GM12864 (cell line): ENCODE measurements around the gene PRMT7.

Source experiments
- DNase-seq: peaks from one replicate; pipeline ENCODE4 v3.0.0-alpha.2; 2011; ENCODE audit warnings: low read depth
- H3K4me3 ChIP-seq: 2 replicates; pipeline ENCODE4 v1.5.1; 2011; ENCODE audit warnings: mild to moderate bottlenecking, low read depth, low read length, control low read depth
- TF ChIP-seq, protein P1 (sequence below): IDR thresholded peaks from 2 replicates; pipeline ENCODE4 v1.5.1; 2011; ENCODE audit warnings: low read depth, mild to moderate bottlenecking, moderate library complexity, low read length, control low read depth, inconsistent platforms; ENCODE audit errors: missing control alignments

PRMT7 gene

DNA sequence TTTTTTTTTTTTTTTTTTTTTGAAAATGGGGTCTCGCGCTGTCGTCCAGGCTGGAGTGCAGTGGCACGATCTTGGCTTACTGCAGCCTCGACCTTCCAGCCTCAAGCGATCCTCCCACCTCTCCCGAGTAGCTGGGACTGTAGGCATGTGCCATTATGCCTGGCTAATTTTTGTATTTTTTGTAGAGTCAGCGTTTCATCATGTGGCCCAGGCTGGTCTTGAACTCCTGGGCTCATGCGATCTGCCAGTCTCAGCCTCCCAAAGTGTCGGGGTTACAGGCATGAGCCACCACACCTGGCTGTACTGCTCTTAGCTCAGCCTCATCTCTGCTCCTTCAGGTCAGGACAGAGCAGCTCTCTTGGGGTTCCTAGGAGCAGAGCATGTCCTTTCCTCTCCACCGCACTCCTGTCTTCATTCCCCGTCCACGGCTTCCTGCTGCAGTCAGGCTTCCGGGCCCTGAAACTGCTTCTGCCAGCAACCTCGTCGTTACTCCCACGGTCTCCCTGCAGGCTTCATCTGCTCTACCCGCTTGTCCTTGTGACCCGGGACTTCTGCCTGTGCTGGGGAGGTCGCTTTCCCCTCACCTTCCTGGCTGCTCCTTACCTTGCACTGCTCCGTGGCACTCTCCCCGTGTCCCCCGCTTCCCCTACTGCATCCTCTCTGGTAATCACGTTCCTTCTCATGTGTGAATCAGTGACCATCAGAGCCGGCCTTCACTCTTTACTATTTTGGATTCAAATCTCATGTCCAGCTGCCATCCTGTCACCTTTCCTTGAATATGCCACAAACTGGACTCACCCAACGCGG is 38.0 kb downstream of the PRMT7 start:
- TF ChIP-seq, protein P1, sequence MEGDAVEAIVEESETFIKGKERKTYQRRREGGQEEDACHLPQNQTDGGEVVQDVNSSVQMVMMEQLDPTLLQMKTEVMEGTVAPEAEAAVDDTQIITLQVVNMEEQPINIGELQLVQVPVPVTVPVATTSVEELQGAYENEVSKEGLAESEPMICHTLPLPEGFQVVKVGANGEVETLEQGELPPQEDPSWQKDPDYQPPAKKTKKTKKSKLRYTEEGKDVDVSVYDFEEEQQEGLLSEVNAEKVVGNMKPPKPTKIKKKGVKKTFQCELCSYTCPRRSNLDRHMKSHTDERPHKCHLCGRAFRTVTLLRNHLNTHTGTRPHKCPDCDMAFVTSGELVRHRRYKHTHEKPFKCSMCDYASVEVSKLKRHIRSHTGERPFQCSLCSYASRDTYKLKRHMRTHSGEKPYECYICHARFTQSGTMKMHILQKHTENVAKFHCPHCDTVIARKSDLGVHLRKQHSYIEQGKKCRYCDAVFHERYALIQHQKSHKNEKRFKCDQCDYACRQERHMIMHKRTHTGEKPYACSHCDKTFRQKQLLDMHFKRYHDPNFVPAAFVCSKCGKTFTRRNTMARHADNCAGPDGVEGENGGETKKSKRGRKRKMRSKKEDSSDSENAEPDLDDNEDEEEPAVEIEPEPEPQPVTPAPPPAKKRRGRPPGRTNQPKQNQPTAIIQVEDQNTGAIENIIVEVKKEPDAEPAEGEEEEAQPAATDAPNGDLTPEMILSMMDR = no peak
- no peak overlapping the region for H3K4me3 ChIP-seq
- no peak for DNase-seq

DNA sequence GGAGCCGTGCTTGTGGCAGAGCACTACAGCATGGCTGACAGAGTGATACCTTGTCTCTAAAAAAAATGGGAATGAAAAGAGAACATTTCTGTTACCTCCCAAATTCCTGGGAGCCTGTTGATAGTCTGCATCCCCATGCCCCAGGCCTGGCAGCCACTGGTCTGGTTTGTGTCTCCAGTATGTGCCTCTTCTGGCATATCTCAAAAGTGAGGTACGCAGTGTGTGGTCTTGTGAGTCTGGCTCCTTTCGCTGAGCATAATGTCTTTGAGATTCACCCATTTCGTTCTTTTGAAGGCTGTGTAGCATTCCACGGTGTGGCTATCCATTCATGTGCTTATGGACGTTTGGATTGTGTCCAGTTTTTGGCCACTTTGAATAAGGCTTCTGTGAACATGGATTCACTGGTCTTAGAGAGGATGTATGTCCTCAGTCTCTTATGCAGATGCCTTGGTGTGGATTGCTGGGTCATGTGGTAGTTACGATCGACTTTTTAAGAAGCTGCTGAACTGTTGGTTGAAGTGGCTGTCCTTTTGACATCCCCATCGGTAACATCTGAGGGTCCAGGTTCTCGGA is 39.1 kb downstream of the PRMT7 start:
- TF ChIP-seq, protein P1 = no peak
- DNase-seq = no peak
- no peak overlapping the region for H3K4me3 ChIP-seq

GRCh38 chr16:68350813-68351350 is 40.1 kb downstream of the PRMT7 start:
- DNase-seq = no peak
- TF ChIP-seq, protein P1 = no peak
- H3K4me3 ChIP-seq = no peak overlapping the region

GRCh38 chr16:68351463-68351862 is 40.6 kb downstream of the PRMT7 start:
- H3K4me3 ChIP-seq = no peak overlapping the region
- DNase-seq = no peak
- TF ChIP-seq, protein P1 = no peak

DNA sequence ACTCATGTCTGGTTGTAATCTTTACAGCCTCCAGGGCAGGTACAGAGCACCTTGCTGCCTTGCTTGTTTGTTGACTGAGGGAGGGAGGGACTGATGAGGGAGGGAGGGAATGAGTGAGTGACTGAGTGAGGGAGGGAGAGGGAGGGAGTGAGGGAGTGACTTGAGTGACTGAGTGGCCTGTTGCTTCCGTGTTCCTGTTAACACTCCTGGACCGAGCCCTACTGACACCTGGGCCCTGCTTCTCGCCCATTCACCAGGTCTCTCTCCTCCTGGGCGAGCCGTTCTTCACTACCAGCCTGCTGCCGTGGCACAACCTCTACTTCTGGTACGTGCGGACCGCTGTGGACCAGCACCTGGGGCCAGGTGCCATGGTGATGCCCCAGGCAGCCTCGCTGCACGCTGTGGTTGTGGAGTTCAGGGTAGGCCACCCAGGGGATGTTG is 41.2 kb downstream of the PRMT7 start:
- no peak for DNase-seq

DNA sequence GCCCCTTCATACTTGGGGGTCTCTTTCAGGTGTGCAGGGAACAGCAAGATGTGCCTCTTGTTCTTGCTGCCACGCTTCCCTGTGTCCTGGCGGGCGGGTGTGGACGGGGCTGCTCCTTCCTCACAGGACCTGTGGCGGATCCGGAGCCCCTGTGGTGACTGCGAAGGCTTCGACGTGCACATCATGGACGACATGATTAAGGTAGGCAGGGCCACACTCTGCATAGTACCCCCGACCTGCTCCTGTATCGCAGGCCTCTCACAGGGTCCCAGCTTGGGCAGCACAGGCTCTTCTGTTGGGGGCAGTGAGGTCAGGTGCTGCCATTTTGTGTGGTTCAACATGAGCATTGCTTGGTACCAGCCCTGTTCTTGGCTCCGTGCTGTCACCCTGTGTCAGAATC is 42.5 kb downstream of the PRMT7 start:
- no peak for DNase-seq
- TF ChIP-seq, protein P1 = no peak
- H3K4me3 ChIP-seq = no peak overlapping the region

More for the DNA sequence above, 41.2 kb downstream of the PRMT7 start:
- no peak overlapping the region for H3K4me3 ChIP-seq
- TF ChIP-seq, protein P1 = no peak
